HL-60/S4 treated with phorbol 12-myristate 13-acetate at 8.2 ng/mL for 4 days and 3 days (cell line): ENCODE data around the gene FAM83G.
"Not testable (repeated sequence)": the region's sequence is repeated elsewhere in the genome, so short reads cannot be mapped to it uniquely, and the experiment has no call there.

Experiments used
- in situ Hi-C: fragments of 300-500 bp; cut with MboI; formaldehyde crosslinking; loops from 2 replicates; pipeline ENCODE4 v1.15.0; 2022; ENCODE audit warnings: low sequenced_read_pairs

Gene FAM83G

GRCh38 chr17:19004421-19005136 is at the start of gene FAM83G:
FAM83G (minus strand) TSS chr17:19004764; CDS start chr17:19004041, 723 bp downstream.
- in situ Hi-C loops = no loop called here

GRCh38 chr17:19048826-19049225 is 44.3 kb upstream of the FAM83G start:
- in situ Hi-C loops = not testable (repeated sequence)

GRCh38 chr17:19047510-19047909 is 42.9 kb upstream of the FAM83G start:
- in situ Hi-C loops = not testable (repeated sequence)

- in situ Hi-C loops = not testable (repeated sequence)
These were observed 42.3 kb upstream of the FAM83G start, which contains the start of gene GRAP for GRCh38 chr17:19046782-19047375. GRAP (minus strand) TSS chr17:19046957; CDS start chr17:19046926, 31 bp downstream.

- in situ Hi-C loops = not testable (repeated sequence)
These were observed 40.1 kb upstream of the FAM83G start for GRCh38 chr17:19044643-19045042.

GRCh38 chr17:19043032-19043431 is 38.5 kb upstream of the FAM83G start:
- in situ Hi-C loops = not testable (repeated sequence)

- in situ Hi-C loops = not testable (repeated sequence)
These were observed 37.8 kb upstream of the FAM83G start for GRCh38 chr17:19042369-19042768.

GRCh38 chr17:19041871-19042270 is 37.3 kb upstream of the FAM83G start:
- in situ Hi-C loops = not testable (repeated sequence)

- in situ Hi-C loops = not testable (repeated sequence)
These were observed 35.8 kb upstream of the FAM83G start for GRCh38 chr17:19040350-19040749.

GRCh38 chr17:19038730-19039129 is 34.2 kb upstream of the FAM83G start:
- in situ Hi-C loops = not testable (repeated sequence)

GRCh38 chr17:19038007-19038406 is 33.4 kb upstream of the FAM83G start:
- in situ Hi-C loops = not testable (repeated sequence)

- in situ Hi-C loops = not testable (repeated sequence)
These were observed 33.0 kb upstream of the FAM83G start for GRCh38 chr17:19037547-19037946.

GRCh38 chr17:19036186-19036585 is 31.6 kb upstream of the FAM83G start:
- in situ Hi-C loops = not testable (repeated sequence)

GRCh38 chr17:19032377-19032988 is 27.9 kb upstream of the FAM83G start:
- in situ Hi-C loops = not testable (repeated sequence)

- in situ Hi-C loops = not testable (repeated sequence)
These were observed 27.2 kb upstream of the FAM83G start for GRCh38 chr17:19031729-19032128.

- in situ Hi-C loops = not testable (repeated sequence)
These were observed 26.3 kb upstream of the FAM83G start for GRCh38 chr17:19030771-19031449.

- in situ Hi-C loops = not testable (repeated sequence)
These were observed 25.2 kb upstream of the FAM83G start for GRCh38 chr17:19029740-19030139.

GRCh38 chr17:19028671-19029070 is 24.1 kb upstream of the FAM83G start:
- in situ Hi-C loops = not testable (repeated sequence)

- in situ Hi-C loops = no loop called here
These were observed 19.8 kb upstream of the FAM83G start for GRCh38 chr17:19024101-19025078.
